Erythroblast (primary cell): Measurements from ENCODE around the gene FRAS1.

Experiments used
- DNase-seq, 2 experiments: peaks; one replicate each; lab custom pipeline; 2025; lab: John Stamatoyannopoulos, UW
- GATA1 ChIP-seq: IDR thresholded peaks from 2 replicates; pipeline ENCODE4 v1.6.1; 2011; ENCODE audit warnings: low read depth, mild to moderate bottlenecking, control low read depth, low read length, moderate library complexity
- POLR2A ChIP-seq: IDR thresholded peaks from 2 replicates; pipeline ENCODE4 v1.6.1; 2011; ENCODE audit warnings: mild to moderate bottlenecking, low read length

Gene FRAS1

GRCh38 chr4:78517050-78517652, 460.0 kb downstream of the FRAS1 start:
- no peak for TF ChIP-seq GATA1
- TF ChIP-seq POLR2A: no peak
- peak; percentile 44 to 58 for DNase-seq

DNA sequence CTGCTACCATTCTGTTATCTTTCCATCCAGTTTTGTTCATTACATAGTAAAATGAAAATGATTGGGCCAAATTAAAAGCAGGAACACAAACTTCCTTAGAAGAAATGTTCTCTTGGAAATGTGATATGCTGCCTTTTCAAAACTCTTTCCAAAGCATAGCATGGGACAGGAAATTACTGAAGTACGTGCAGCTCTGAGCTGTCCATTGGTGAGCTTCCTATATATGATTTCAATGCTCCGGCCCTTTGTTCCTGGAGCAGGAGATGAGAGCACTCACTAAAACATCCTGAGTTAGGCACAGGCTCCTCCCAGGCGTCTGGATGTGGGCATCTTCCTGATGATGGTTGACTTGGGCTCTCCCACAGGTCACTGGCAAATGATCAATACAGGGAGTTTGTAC, 461.4 kb downstream of the FRAS1 start:
- no peak for DNase-seq
- TF ChIP-seq GATA1 (no peak), POLR2A (no peak)

GRCh38 chr4:78519962-78520361, 462.8 kb downstream of the FRAS1 start:
- TF ChIP-seq GATA1: no peak
- TF ChIP-seq POLR2A: no peak
- DNase-seq: no peak

DNA sequence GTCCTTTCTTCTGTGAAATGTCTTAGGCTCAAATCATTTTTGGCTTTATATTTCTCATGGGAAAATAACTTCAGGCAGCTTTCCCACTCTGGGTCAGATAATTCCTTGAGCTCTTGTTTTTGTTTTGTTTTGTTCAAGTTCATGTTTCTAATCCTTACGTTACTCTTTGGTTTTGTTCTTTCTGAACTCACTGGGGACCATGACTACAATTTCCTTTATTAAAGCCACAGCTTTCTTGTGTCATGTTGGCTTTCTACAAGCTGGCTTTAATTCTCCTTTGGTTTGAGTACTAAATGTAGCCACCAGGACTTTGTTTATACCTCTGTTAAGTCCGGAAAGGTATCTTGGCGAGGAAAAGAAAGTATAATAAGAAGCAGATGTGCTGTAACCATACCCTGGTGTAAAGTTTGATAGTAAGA, 463.7 kb downstream of the FRAS1 start:
- DNase-seq: no peak
- TF ChIP-seq POLR2A (no peak), GATA1 (no peak)

DNA sequence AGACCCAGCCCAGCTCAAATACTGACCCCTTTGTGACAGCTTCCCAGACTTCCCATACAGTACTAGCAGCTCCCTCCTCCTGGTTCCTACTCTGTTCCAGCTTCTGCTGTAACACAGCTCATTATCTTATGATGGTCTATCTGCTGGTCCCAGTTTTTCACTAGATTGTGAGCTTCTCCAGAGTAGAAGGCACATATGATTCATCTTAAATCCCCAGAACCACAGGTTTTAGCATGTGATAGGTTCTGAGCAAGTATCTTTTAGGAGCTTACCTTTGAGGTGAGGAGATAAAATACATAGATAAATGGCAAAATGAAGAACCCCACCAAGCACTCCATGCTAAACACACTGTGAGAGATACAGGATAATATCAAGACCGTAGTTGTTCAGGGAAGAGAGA, 466.9 kb downstream of the FRAS1 start:
- TF ChIP-seq GATA1: no peak
- no peak for TF ChIP-seq POLR2A

DNA sequence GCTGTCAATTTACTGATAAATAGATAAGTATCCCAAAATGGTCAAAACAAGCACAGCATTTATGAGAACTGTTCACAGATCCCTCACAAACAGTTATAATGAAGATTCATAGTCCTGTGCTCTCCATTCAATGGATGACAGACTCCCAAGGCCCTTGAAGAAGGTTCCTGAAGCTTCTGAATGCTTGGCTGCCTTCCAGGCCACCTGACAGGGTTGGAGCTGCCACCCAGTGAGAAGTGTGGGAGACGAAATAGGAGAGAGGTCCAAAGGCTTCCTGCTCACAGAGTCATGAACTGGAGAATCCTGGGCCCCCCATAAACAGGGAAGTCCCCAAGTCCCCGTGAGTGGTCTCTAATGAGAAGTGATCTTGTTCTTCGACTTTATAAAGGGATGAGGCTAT, 468.4 kb downstream of the FRAS1 start:
- TF ChIP-seq POLR2A (no peak), GATA1 (no peak)
- DNase-seq: no peak

More for the DNA sequence above, 466.9 kb downstream of the FRAS1 start:
- no peak for DNase-seq

- TF ChIP-seq GATA1: no peak
- TF ChIP-seq POLR2A: no peak
- no peak for DNase-seq
Measured at GRCh38 chr4:78527103-78527502, 470.0 kb downstream of the FRAS1 start.

DNA sequence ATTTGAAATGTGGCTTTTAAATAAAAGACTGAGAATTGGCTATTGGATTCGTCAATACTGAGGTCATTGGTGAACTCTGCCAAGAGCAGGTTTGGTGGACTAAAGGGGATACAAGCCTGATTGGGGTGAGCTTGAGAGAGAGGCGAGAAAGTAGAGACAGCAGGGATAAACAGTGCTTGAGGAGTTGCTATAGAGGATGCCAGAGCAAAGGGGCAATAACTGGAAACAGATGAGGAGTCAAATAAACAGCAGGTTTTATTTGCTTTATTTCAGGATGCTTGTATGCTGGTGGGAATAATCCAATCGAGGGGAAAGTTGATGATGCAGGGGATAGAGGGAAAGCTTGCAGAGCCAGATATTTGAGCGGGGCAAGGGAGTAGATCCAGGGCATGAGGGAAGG, 470.4 kb downstream of the FRAS1 start:
- TF ChIP-seq GATA1 (no peak), POLR2A (no peak)
- DNase-seq: no peak

DNA sequence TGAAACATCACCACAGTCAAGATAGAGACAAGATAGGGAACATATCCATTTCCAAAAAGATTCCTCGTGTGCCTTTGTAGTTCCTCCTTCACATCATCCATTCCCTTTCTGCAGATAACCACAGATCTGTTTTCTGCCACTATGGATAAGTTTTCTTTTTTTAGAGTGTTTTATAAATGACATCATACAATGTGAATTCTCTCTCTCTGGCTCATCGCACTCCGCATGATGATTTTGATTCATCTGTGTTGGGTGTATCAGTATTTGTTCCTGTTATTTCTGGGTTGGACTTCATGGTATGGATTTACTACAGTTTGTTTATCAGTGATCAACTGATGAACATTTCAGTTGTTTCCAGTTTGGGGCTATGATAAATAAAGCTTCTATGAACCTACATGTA, 471.2 kb downstream of the FRAS1 start:
- DNase-seq: no peak
- no peak for TF ChIP-seq POLR2A
- TF ChIP-seq GATA1: no peak

GRCh38 chr4:78529569-78530209, 472.6 kb downstream of the FRAS1 start:
- no peak for DNase-seq
- no peak for TF ChIP-seq GATA1
- no peak for TF ChIP-seq POLR2A

DNA sequence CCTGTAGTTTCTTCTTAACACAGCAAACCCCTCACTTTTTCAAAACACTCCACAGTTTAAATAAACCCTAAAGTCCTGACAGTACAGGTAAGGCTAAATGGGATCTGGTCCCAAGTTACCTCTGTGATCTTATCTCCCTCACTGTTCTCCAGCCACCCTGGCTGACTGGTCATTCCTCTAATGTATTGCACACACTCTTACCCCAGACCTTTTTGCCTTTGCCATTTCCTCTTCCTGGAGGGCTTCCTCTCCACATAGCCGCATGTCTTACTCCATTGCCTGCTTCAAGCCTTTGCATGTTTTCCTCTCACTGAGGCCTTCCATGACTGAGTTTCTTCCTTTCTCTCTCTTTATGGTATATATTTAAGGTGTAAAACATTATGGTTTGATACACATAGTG, 474.9 kb downstream of the FRAS1 start:
- TF ChIP-seq GATA1 (no peak), POLR2A (no peak)
- no peak for DNase-seq

- TF ChIP-seq POLR2A: no peak
- no peak for TF ChIP-seq GATA1
- no peak for DNase-seq
Measured at GRCh38 chr4:78533854-78534253, 476.7 kb downstream of the FRAS1 start.

- TF ChIP-seq POLR2A: no peak
- TF ChIP-seq GATA1: no peak
- no peak for DNase-seq
Measured at GRCh38 chr4:78534286-78534955, 477.3 kb downstream of the FRAS1 start.

- TF ChIP-seq POLR2A (no peak), GATA1 (no peak)
- DNase-seq: no peak
Measured at GRCh38 chr4:78542373-78542772, 485.2 kb downstream of the FRAS1 start.
